ENCODE measurements around the gene BEAN1.

- no peak for TF ChIP-seq CTCF (conservative IDR thresholded peaks at IDR 0.05)
- no peak for TF ChIP-seq EZH2 (IDR thresholded peaks at IDR 0.05; ENCODE audit: low read depth)
Observed at GRCh38 chr16:66387817-66388332, 39.2 kb upstream of the BEAN1 start.

All from PC-9 (cell line).